GM10266 (cell line): ENCODE measurements around the gene MYBPC3.
A peak's percentile ranks its signal among the peaks of the same experiment; 100 is the strongest.
"Not testable (repeated sequence)": the region's sequence is repeated elsewhere in the genome, so short reads cannot be mapped to it uniquely, and the experiment has no call there.

Experiments
- DNase-seq: peaks from one replicate; pipeline ENCODE4 v3.0.0; 2012; ENCODE audit errors: extremely low spot score
- TF ChIP-seq, protein P1 (sequence below): IDR thresholded peaks from 2 replicates; pipeline ENCODE4 v1.5.1; 2012; ENCODE audit warnings: mild to moderate bottlenecking, low read depth; ENCODE audit not compliant: control insufficient read depth, insufficient read depth; ENCODE audit errors: missing control alignments

MYBPC3 gene

GRCh38 chr11:47326198-47326597 lies 26.3 kb downstream of the MYBPC3 start:
- TF ChIP-seq, protein P1, sequence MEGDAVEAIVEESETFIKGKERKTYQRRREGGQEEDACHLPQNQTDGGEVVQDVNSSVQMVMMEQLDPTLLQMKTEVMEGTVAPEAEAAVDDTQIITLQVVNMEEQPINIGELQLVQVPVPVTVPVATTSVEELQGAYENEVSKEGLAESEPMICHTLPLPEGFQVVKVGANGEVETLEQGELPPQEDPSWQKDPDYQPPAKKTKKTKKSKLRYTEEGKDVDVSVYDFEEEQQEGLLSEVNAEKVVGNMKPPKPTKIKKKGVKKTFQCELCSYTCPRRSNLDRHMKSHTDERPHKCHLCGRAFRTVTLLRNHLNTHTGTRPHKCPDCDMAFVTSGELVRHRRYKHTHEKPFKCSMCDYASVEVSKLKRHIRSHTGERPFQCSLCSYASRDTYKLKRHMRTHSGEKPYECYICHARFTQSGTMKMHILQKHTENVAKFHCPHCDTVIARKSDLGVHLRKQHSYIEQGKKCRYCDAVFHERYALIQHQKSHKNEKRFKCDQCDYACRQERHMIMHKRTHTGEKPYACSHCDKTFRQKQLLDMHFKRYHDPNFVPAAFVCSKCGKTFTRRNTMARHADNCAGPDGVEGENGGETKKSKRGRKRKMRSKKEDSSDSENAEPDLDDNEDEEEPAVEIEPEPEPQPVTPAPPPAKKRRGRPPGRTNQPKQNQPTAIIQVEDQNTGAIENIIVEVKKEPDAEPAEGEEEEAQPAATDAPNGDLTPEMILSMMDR: no peak

DNA sequence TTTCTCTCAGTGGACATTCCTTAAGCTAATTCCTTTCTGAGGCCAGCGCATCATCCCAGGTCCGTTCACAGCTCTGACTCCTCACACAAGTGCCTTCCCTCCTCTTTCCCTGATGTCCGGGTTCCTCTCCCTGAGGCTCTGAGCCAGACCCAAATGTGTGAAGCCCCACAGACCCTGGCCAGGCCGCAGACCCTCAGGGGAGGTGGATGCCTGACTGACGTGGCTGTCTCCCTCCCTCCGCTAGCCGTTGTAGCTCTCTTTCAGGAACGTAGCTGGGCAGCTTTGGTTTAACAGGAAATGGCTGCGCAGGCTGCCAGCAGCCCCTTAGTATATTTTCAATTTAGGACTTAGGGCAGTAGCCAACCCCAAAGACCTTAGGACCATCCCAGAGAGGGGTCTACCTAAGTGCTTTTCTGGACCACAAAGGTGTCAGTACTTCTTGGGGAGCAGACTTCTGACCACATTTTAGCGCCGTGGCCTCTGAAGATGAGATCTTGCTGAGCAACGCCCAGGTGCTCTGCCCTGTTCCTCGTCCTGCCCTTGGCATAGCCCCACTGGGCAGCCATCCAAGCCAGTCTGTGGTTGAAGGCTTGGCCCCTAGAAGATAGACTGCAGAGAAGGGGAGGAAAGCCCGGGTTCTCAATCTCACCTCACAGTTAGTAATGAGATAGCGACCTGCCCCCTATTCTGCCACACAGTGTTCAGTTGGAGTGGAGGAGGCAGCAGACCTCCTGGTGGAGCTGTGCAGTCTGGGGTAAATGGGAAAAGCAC lies 27.0 kb downstream of the MYBPC3 start:
- TF ChIP-seq, protein P1: no peak
- DNase-seq: no peak

More at GRCh38 chr11:47326198-47326597, 26.3 kb downstream of the MYBPC3 start:
- no peak for DNase-seq

GRCh38 chr11:47324520-47324919 lies 28.0 kb downstream of the MYBPC3 start:
- no peak for DNase-seq
- TF ChIP-seq, protein P1: no peak

DNA sequence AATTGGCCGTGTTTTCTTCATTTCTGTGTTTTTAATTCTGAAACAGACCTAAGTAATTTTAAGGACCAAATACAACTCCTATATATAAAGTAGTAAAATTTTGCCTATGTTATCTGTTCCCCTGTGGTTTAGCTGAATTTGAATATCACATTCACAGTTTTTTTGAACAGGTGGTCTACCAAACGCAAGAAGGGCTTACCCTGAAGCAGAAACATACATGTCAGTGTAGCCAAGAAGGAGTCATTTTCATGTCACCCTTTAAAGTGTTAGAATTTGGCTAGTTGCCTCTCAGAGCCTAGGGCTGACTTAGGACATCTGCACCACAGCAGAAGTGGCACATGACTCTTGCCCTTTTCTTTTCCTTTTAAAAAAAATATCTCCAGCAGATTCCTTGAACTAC lies 34.3 kb downstream of the MYBPC3 start:
- no peak for DNase-seq
- TF ChIP-seq, protein P1: no peak

- TF ChIP-seq, protein P1: no peak
- DNase-seq: peak; percentile 63
Observed at GRCh38 chr11:47317064-47317828, 35.3 kb downstream of the MYBPC3 start.

- DNase-seq: not testable (repeated sequence)
Observed at GRCh38 chr11:47316501-47316900, 36.0 kb downstream of the MYBPC3 start.

DNA sequence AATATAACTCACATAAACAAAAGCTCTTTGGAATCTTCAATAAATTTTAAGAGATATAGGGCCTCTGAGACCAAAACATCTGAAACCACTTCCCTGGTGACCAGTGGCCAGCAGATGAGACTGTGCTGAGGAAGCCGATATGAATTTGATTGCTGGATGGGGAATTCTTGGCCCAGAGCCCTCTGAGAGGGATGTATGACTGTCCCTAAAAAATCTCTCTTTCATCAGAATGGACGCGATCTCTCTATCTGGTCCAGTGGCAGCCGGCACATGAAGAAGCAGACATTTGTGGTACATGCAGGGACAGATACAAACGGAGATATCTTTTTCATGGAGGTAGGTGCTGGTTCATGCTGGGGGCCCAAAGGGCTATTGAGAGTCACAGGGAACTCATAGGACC lies 37.5 kb downstream of the MYBPC3 start:
- TF ChIP-seq, protein P1: no peak
- DNase-seq: no peak
